Measurements from ENCODE around the gene SSB.

DNA sequence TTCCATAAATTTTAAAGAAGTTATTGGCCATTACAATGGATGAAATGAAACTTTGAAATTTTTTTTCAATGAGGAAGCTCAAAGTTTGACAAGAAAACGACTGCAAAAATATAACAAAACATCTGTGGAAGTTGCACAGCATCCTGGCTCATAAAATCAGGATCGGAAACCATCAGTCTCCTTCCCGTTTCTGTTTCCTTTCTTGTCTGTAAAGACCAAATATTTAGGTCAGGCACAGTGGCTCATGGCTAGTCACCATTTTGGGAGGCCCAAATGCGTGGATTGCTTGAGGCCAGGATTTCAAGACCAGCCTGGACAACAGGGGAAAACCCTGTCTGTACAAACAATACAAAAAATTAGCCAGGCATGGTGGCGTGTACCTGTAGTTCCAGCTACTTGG lies 27.6 kb upstream of the SSB start:
- TF ChIP-seq, protein P1, sequence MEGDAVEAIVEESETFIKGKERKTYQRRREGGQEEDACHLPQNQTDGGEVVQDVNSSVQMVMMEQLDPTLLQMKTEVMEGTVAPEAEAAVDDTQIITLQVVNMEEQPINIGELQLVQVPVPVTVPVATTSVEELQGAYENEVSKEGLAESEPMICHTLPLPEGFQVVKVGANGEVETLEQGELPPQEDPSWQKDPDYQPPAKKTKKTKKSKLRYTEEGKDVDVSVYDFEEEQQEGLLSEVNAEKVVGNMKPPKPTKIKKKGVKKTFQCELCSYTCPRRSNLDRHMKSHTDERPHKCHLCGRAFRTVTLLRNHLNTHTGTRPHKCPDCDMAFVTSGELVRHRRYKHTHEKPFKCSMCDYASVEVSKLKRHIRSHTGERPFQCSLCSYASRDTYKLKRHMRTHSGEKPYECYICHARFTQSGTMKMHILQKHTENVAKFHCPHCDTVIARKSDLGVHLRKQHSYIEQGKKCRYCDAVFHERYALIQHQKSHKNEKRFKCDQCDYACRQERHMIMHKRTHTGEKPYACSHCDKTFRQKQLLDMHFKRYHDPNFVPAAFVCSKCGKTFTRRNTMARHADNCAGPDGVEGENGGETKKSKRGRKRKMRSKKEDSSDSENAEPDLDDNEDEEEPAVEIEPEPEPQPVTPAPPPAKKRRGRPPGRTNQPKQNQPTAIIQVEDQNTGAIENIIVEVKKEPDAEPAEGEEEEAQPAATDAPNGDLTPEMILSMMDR (IDR thresholded peaks at IDR 0.05), result no peak
- TF ChIP-seq ZFX (IDR thresholded peaks at IDR 0.05; ENCODE audit: borderline replicate concordance), result no peak
